HG03442 (cell line): ENCODE measurements around the gene ZMIZ1.

Source experiments
- ATAC-seq: cut with Tn5 transposase; IDR thresholded peaks from one replicate; pipeline ENCODE4 v1.9.1; 2021; ENCODE audit warnings: mild to moderate bottlenecking, moderate library complexity; ENCODE audit not compliant: unreplicated experiment

Gene ZMIZ1

DNA sequence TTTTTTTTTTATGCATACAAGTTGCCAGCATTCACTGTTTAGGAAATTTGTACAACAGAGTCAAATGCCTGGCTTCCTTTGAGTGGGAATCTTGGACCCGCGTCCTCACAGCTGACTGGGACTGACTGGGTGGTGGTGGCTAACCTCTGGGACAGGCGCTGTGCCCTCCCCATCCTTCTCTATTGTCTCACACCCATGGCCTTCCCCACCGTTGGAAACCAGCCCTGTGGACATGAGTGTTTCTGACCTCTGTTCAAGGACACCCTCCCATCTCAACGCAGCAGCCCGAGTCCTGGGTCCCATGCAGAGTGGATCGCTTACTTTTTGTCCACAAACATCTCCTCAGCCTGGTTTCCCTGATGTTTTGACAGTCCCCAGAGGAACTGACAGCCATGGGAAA is 153.4 kb downstream of the ZMIZ1 start:
- no peak for ATAC-seq

- ATAC-seq = no peak
Observed at GRCh38 chr10:79223091-79224048, 154.6 kb downstream of the ZMIZ1 start.

DNA sequence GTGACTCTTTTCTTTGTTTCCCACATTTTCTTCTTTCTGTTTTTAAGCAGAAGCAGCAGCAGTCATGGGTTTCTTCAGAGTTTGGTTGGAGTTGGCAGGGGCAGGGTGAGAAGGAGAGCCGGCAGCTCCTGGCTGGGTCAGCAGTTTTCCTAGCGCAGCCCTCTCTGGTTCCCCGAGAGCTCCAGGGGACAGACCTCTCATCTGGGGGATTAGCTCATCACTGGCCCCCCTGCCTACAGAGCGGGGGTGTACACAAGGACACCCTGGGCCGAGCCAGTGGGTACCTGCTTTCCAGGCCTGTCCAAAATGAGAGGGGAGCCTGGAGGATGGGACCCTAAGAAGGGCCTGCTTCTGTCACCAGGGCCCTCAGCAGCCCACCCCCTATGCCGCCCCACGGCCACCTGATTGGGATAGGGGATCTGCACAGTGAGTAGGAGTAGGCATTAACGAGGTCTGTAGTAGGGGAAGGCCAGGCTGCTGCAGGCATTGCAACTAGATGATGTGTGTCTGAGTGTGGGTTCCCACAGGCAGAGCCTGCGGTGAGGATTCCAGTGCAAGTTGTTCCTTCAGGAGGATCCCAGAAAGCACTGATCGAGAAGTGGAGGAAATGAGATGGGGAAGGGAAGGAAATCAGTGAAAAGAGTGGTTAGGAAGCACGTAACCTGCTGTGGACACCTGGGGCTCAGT is 155.6 kb downstream of the ZMIZ1 start:
- ATAC-seq = no peak

DNA sequence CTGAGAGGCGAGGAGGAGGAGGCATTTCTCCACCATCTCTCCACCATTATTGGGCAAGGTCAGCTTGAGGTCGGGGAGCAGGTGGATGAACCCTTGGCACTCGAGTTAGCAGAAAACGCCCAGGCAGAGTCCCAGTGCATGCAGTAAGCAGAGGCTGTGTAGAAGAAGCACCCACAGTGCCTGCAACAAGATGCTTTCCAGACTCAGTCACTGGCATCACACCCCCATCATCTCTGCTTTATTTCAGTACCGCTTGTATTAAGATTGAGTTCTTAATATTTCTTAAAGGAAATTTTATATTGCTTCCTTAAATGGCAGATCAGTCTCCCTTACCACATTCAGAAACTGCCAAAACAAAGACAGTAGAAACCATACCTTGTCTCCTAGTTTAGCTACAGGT is 156.2 kb downstream of the ZMIZ1 start:
- no peak for ATAC-seq

- ATAC-seq = no peak
Observed at GRCh38 chr10:79226391-79227245, 157.9 kb downstream of the ZMIZ1 start.

GRCh38 chr10:79229071-79229541 is 160.3 kb downstream of the ZMIZ1 start:
- ATAC-seq = no peak

GRCh38 chr10:79229830-79230327 is 161.1 kb downstream of the ZMIZ1 start:
- ATAC-seq = no peak

GRCh38 chr10:79230328-79230830 is 161.6 kb downstream of the ZMIZ1 start:
- no peak for ATAC-seq

GRCh38 chr10:79230850-79231249 is 162.1 kb downstream of the ZMIZ1 start:
- no peak for ATAC-seq

DNA sequence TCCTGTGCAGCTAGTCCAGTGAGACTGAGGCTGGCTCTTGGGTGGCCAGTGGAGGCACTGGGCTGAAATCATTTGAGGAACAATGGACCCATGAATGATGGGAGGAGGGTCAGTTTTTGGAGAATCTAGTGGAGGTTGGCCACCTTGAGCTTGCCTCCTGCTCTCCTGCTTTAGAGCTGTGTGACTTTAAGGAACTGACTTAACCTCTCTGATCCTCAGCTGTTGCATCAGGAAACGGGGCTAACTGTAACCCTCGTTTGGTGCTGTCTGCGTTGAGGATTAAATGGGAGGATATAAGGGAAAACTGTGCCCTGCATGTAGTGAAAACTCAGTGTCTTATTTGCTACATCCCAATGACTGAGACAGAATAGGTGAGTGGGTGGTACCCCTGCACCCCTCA is 163.1 kb downstream of the ZMIZ1 start:
- no peak for ATAC-seq

DNA sequence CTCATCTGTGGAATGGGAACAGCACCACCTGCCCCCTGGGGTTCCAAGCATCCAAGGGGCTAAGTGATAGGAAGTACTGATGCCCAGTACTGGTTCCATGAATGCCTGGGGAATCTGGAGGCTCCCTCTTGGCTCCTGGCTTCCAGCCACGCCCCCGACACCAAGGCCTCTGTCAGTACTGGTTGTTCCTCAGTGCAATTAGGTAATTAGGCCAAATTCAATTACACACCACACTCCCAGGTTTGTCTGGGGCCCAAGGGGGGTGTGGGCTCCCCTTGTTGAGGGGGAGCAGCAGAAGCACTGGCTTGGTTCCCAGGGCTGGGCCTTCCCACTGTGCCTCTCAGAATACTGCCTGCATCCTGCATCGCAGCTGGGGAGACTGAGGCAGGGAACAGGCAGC is 164.1 kb downstream of the ZMIZ1 start:
- no peak for ATAC-seq

- ATAC-seq = no peak
Observed at GRCh38 chr10:79234391-79235315, 165.9 kb downstream of the ZMIZ1 start.

DNA sequence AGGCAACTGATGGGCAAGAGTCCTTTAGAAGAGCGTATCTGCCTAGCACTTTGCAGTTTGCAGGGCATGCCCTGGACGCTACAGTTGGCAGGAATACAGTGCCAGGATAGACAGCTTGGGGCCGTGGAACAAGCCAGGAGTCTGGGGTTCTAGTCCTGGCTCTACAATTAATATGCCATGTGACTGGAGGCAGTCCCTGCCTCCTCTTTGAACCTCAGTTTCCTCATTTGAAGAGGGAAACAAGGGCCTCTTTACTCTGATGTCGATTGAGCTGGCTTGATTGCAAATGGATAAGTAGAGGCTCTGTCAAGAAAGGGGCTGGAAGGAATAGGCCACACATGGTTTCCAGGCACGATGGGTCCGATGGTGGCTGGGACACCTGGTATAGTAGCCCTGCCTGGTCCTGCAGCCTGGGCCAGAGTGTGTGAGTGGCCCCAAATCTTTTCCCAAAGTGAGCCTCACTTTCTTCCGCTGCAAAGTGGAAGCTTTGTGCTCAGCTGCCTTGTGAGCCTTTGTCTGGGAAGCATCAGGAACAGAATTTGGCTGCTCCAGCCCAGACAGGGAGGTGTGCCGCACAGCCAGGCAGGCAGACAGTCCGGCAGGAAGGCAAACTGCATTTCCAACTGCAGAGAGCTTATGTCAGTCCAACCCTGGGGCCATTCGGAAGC is 167.1 kb downstream of the ZMIZ1 start:
- ATAC-seq = no peak

DNA sequence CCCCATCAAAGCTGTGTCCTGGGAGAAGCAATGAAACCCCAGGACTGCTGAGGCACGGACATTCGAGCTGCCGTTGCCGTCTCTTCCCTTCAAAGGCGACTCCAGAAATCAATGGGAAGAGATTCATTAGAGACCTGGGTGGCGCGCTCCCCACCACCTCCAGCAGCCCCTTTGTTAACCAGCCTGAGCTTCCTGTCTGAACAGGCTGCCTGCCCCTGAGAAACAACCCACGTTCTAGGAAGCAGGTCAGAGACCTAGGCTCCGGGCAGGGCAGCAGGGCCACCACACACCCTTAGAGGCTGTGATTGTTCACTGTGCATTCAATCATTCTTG is 167.6 kb downstream of the ZMIZ1 start:
- ATAC-seq = no peak

GRCh38 chr10:79237454-79238157 is 168.8 kb downstream of the ZMIZ1 start:
- ATAC-seq = no peak

DNA sequence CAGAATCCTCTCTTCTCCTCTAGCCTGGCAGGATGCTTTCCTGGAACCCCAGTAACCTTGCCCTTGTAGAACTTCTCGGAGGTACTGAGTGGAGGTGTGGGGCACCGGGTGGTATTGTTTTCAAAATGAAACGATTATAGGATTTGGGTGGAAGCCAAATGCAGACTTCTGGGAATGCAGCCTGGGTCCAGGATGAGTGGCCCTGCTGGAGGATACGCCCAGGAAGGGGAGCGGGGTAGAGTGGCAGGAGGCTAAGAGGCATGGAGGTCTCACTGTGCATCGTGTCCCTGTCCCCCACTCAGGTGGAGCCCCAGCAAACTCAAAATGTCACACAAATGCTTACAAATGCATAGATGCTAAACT is 169.4 kb downstream of the ZMIZ1 start:
- ATAC-seq = no peak

DNA sequence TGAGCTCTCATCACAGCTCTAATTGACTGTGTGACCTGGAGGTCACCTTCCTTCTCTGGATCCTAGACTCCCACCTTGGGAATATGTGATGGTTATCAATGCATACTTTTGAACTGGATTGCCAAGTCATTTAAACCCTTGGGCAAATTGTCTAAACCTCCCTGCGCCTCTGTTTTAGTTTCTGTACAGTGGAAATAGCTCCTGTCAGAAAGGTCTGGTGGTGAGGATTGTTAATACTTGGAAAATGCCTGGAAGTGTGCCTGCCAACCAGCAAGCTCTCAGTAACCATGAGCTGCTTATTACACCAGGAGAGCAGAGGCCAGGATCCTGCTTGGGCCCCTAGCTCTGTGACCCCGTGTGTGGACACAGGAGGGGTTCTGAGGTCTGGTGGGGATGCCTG is 169.8 kb downstream of the ZMIZ1 start:
- no peak for ATAC-seq

DNA sequence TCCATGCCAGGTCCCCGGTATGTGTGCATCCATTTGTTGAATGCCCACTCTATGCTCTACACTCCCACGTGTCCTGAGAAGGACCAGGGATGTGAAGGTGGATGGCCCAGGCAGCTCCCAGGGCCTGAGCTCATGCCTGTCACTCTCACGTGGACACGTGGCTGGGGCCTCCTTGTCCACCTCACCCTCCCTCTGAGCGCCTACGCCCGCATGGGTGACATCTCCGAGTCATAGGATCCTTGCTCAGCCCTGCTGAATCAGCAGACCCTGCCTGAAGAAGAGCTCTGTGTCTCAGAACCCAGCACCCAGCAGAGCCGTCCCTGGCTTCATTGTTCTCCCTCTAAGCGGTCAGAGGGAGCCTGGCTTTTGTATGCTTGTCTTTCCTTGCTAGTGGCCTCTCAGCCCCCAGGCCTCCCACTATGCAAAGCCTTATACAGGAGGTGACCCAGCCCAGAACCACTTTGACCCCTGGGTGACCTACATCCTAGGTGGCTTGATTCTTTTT is 170.6 kb downstream of the ZMIZ1 start:
- ATAC-seq = no peak
